KMS-11 (cell line): ENCODE data around the gene GLRA1.

Experiments
- H2AFZ ChIP-seq: fragments of 200-600 bp; sonication (generic); 2 replicates; pipeline ENCODE4 v1.6.1; 2016; ENCODE audit warnings: antibody characterized with exemption, mixed run types, low read depth
- H3K27ac ChIP-seq: fragments of 200-600 bp; sonication (generic); 2 replicates; pipeline ENCODE4 v1.6.1; 2016; ENCODE audit warnings: mild to moderate bottlenecking, mixed run types
- H3K27me3 ChIP-seq: fragments of 200-600 bp; sonication (generic); 2 replicates; pipeline ENCODE4 v1.6.1; 2017; ENCODE audit warnings: mild to moderate bottlenecking, low read depth, mixed run types, moderate library complexity; ENCODE audit not compliant: insufficient read depth
- H3K36me3 ChIP-seq: fragments of 200-600 bp; sonication (generic); 2 replicates; pipeline ENCODE4 v1.6.1; 2017; ENCODE audit warnings: mild to moderate bottlenecking, mixed run types; ENCODE audit not compliant: insufficient read depth
- H3K4me1 ChIP-seq: fragments of 200-600 bp; sonication (generic); 2 replicates; pipeline ENCODE4 v1.6.1; 2016; ENCODE audit warnings: mild to moderate bottlenecking, low read depth, mixed run types; ENCODE audit not compliant: poor library complexity, severe bottlenecking
- H3K4me2 ChIP-seq: fragments of 200-600 bp; sonication (generic); 2 replicates; pipeline ENCODE4 v1.7.0; 2016; ENCODE audit warnings: mild to moderate bottlenecking, mixed run types
- H3K4me3 ChIP-seq: fragments of 200-600 bp; sonication (generic); IDR thresholded peaks from 2 replicates; pipeline ENCODE4 v1.6.1; 2017; ENCODE audit warnings: low read depth, low read length, mixed read lengths; ENCODE audit not compliant: insufficient read depth
- H3K79me2 ChIP-seq: fragments of 200-600 bp; sonication (generic); 2 replicates; pipeline ENCODE4 v1.6.1; 2016; ENCODE audit warnings: low read depth, mixed run types; ENCODE audit not compliant: insufficient read depth
- H3K9ac ChIP-seq: fragments of 200-600 bp; sonication (generic); 2 replicates; pipeline ENCODE4 v1.6.1; 2016; ENCODE audit warnings: mild to moderate bottlenecking, mixed run types
- H4K20me1 ChIP-seq: fragments of 200-600 bp; sonication (generic); 2 replicates; pipeline ENCODE4 v1.6.1; 2016; ENCODE audit warnings: mild to moderate bottlenecking, mixed run types; ENCODE audit not compliant: insufficient read depth
- TF ChIP-seq, protein P1 (sequence below): fragments of 200-600 bp; sonication (generic); conservative IDR thresholded peaks from 2 replicates; pipeline ENCODE4 v1.6.1; 2017; ENCODE audit warnings: low read depth, mild to moderate bottlenecking, antibody characterized with exemption, low read length, moderate library complexity, mixed read lengths

GLRA1 gene

DNA sequence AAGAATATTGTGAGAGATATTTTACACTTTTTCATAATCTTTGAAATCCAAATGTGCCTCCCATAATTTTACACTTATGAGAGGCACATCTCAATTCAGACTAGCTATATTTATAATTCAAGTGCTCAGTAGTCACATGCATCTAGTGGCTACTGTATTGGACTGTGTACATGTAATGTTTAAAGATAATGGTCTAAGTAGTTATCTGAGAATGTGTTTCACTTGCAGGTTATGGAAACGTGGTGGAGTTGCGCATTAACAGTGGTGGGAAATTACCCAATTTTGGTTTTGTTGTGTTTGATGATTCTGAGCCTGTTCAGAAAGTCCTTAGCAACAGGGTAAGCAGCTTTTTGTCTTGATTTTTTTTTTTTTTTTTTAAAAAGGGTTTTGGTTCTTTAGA lies 124.1 kb downstream of the GLRA1 start:
- TF ChIP-seq, protein P1, sequence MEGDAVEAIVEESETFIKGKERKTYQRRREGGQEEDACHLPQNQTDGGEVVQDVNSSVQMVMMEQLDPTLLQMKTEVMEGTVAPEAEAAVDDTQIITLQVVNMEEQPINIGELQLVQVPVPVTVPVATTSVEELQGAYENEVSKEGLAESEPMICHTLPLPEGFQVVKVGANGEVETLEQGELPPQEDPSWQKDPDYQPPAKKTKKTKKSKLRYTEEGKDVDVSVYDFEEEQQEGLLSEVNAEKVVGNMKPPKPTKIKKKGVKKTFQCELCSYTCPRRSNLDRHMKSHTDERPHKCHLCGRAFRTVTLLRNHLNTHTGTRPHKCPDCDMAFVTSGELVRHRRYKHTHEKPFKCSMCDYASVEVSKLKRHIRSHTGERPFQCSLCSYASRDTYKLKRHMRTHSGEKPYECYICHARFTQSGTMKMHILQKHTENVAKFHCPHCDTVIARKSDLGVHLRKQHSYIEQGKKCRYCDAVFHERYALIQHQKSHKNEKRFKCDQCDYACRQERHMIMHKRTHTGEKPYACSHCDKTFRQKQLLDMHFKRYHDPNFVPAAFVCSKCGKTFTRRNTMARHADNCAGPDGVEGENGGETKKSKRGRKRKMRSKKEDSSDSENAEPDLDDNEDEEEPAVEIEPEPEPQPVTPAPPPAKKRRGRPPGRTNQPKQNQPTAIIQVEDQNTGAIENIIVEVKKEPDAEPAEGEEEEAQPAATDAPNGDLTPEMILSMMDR = no peak
- 0 out of 2 replicates have a peak, but pooled peaks cover 3% of the 10 kb centered on the region for H4K20me1 ChIP-seq

DNA sequence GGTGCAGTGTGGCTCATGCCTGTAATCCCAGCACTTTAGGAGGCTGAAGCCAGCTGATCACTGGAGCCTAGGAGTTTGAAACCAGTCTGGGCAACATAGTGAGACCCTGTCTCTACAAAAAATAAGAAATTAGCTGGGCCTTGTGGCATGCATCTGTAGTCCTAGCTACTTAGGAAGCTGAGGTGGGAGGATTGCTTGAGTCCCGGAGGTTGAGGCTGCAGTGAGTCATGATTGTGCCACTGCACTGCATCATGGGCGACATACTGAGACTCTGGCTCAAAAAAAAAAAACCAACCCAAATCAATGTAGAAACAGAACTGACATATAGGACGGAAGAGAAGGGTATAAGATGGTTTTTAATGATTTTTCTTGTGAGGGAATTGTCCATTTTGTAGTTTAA lies 125.2 kb downstream of the GLRA1 start:
- 0 out of 2 replicates have a peak, but pooled peaks cover 3% of the 10 kb centered on the region for H4K20me1 ChIP-seq
- H3K4me2 ChIP-seq = no peak overlapping the region
- H3K27me3 ChIP-seq = no peaks in the 10 kb centered on the region
- H3K79me2 ChIP-seq = peaks cover 22% of the 10 kb centered on the region; the same call in 1 of the 2 replicates
- H3K27ac ChIP-seq = no peak overlapping the region
- H3K9ac ChIP-seq = no peak overlapping the region
- 0 out of 2 replicates have a peak, but pooled peaks cover under 1% of the 10 kb centered on the region for H3K36me3 ChIP-seq
- H3K4me1 ChIP-seq = no peaks in the 10 kb centered on the region
- no peak overlapping the region for H2AFZ ChIP-seq
- TF ChIP-seq, protein P1 = no peak
- H3K4me3 ChIP-seq = no peak overlapping the region

More for the DNA sequence above, 124.1 kb downstream of the GLRA1 start:
- Histone ChIP-seq H3K4me2 (no peak overlapping the region), H3K9ac (no peak overlapping the region), H3K27ac (no peak overlapping the region), H3K79me2 (peaks cover 11% of the 10 kb centered on the region; the same call in 1 of the 2 replicates), H3K4me1 (no peaks in the 10 kb centered on the region), H3K27me3 (no peaks in the 10 kb centered on the region), H3K36me3 (no peaks in the 10 kb centered on the region), H2AFZ (no peak overlapping the region), H3K4me3 (no peak overlapping the region)

DNA sequence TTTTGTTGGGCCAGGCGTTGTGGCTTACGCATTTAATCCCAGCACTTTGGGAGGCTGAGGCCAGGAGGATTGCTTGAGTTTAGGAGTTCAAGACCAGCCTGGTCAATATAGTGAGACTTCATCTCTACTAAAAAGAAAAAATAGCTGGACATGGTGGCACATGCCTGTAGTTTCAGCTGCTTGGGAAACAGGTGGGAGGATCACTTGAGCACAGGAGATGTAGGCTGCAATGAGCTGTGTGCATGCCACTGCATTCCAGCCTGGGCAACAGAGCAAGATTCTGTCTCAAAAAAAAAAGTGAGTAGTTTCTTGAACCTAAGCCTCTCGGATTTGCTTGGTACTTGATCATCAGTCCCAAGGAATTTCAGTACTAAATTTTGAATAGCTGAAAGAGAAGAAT lies 126.0 kb downstream of the GLRA1 start:
- TF ChIP-seq, protein P1 = no peak
- no peak overlapping the region for H2AFZ ChIP-seq
- no peaks in the 10 kb centered on the region for H3K27me3 ChIP-seq
- peaks cover 28% of the 10 kb centered on the region; the same call in 1 of the 2 replicates for H3K79me2 ChIP-seq
- 0 out of 2 replicates have a peak, but pooled peaks cover 5% of the 10 kb centered on the region for H3K36me3 ChIP-seq
- no peak overlapping the region for H3K9ac ChIP-seq
- no peak overlapping the region for H3K4me3 ChIP-seq
- H3K27ac ChIP-seq = no peak overlapping the region
- H3K4me2 ChIP-seq = no peak overlapping the region
- 0 out of 2 replicates have a peak, but pooled peaks cover 3% of the 10 kb centered on the region for H4K20me1 ChIP-seq
- no peaks in the 10 kb centered on the region for H3K4me1 ChIP-seq

DNA sequence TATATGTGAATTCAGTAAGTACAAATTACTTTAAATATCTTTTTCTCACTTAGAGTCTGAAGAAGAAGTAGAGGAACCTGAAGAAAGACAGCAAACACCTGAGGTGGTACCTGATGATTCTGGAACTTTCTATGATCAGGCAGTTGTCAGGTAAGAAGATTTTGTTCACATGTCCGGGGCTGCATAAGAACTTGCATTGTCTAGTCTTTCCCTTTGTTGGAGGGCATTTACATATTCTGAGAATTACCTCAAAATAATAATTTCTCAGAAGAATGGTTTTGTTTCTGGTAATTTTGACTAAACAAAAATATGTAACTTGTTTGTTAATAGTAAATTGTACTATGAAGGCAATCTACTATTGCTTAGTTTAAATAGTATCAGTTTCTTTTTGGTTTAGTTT lies 129.2 kb downstream of the GLRA1 start:
- Histone ChIP-seq H3K27ac (no peak overlapping the region), H3K27me3 (no peaks in the 10 kb centered on the region), H2AFZ (no peak overlapping the region), H3K4me2 (no peak overlapping the region), H3K36me3 (peaks cover 13% of the 10 kb centered on the region), H4K20me1 (0 out of 2 replicates have a peak, but pooled peaks cover 3% of the 10 kb centered on the region), H3K4me1 (no peaks in the 10 kb centered on the region), H3K4me3 (no peak overlapping the region), H3K9ac (no peak overlapping the region), H3K79me2 (peaks cover 58% of the 10 kb centered on the region)
- TF ChIP-seq, protein P1 = no peak
